Inferior parietal cortex (tissue), 1 donor: ENCODE results near the gene MCEMP1.

Experiments
- DNase-seq: peaks from one replicate; pipeline ENCODE4 v3.0.0-alpha.2; 2016; ENCODE audit errors: extremely low spot score

Gene MCEMP1

GRCh38 chr19:7729211-7729610 is 52.3 kb downstream of the MCEMP1 start:
- no peak for DNase-seq
